Measurements from ENCODE around the gene CLEC6A. TPM values are rescaled to one million over a fixed set of nuclear protein-coding genes. Genes with fewer than 3 reads are reported as not detected.

Gene CLEC6A
- total and polyA plus RNA-seq, 2 of the 8 experiments (the other 6 are each of a cell fraction or from before 2014, with no cell fraction given): not detected

DNA sequence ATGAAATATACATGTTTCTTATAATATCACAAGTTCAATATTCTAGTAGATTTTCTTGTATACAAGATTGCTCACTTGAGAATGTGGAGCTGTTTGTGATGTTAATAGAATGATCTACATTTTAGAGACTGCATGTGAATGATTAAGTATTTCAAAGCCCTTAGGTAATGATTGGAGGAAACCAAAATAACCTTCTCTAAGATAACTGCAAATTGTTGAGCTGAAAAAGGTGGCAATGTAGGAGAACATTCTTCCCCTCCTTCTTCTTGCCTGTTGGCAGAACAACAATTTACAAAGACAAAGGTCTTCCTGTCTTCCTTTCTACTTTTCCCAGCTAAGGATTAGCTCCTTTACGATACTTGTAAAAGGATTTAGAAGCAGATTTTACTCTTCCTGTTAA lies 2.0 kb upstream of the CLEC6A start (continued):
- TF ChIP-seq, protein P1, sequence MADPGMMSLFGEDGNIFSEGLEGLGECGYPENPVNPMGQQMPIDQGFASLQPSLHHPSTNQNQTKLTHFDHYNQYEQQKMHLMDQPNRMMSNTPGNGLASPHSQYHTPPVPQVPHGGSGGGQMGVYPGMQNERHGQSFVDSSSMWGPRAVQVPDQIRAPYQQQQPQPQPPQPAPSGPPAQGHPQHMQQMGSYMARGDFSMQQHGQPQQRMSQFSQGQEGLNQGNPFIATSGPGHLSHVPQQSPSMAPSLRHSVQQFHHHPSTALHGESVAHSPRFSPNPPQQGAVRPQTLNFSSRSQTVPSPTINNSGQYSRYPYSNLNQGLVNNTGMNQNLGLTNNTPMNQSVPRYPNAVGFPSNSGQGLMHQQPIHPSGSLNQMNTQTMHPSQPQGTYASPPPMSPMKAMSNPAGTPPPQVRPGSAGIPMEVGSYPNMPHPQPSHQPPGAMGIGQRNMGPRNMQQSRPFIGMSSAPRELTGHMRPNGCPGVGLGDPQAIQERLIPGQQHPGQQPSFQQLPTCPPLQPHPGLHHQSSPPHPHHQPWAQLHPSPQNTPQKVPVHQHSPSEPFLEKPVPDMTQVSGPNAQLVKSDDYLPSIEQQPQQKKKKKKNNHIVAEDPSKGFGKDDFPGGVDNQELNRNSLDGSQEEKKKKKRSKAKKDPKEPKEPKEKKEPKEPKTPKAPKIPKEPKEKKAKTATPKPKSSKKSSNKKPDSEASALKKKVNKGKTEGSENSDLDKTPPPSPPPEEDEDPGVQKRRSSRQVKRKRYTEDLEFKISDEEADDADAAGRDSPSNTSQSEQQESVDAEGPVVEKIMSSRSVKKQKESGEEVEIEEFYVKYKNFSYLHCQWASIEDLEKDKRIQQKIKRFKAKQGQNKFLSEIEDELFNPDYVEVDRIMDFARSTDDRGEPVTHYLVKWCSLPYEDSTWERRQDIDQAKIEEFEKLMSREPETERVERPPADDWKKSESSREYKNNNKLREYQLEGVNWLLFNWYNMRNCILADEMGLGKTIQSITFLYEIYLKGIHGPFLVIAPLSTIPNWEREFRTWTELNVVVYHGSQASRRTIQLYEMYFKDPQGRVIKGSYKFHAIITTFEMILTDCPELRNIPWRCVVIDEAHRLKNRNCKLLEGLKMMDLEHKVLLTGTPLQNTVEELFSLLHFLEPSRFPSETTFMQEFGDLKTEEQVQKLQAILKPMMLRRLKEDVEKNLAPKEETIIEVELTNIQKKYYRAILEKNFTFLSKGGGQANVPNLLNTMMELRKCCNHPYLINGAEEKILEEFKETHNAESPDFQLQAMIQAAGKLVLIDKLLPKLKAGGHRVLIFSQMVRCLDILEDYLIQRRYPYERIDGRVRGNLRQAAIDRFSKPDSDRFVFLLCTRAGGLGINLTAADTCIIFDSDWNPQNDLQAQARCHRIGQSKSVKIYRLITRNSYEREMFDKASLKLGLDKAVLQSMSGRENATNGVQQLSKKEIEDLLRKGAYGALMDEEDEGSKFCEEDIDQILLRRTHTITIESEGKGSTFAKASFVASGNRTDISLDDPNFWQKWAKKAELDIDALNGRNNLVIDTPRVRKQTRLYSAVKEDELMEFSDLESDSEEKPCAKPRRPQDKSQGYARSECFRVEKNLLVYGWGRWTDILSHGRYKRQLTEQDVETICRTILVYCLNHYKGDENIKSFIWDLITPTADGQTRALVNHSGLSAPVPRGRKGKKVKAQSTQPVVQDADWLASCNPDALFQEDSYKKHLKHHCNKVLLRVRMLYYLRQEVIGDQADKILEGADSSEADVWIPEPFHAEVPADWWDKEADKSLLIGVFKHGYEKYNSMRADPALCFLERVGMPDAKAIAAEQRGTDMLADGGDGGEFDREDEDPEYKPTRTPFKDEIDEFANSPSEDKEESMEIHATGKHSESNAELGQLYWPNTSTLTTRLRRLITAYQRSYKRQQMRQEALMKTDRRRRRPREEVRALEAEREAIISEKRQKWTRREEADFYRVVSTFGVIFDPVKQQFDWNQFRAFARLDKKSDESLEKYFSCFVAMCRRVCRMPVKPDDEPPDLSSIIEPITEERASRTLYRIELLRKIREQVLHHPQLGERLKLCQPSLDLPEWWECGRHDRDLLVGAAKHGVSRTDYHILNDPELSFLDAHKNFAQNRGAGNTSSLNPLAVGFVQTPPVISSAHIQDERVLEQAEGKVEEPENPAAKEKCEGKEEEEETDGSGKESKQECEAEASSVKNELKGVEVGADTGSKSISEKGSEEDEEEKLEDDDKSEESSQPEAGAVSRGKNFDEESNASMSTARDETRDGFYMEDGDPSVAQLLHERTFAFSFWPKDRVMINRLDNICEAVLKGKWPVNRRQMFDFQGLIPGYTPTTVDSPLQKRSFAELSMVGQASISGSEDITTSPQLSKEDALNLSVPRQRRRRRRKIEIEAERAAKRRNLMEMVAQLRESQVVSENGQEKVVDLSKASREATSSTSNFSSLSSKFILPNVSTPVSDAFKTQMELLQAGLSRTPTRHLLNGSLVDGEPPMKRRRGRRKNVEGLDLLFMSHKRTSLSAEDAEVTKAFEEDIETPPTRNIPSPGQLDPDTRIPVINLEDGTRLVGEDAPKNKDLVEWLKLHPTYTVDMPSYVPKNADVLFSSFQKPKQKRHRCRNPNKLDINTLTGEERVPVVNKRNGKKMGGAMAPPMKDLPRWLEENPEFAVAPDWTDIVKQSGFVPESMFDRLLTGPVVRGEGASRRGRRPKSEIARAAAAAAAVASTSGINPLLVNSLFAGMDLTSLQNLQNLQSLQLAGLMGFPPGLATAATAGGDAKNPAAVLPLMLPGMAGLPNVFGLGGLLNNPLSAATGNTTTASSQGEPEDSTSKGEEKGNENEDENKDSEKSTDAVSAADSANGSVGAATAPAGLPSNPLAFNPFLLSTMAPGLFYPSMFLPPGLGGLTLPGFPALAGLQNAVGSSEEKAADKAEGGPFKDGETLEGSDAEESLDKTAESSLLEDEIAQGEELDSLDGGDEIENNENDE (IDR thresholded peaks at IDR 0.05; ENCODE audit: insufficient replicate concordance, low read length): peak; percentile 38
- TF ChIP-seq EGR1 (IDR thresholded peaks at IDR 0.05; ENCODE audit: borderline replicate concordance, low read depth, low read length): no peak

All from H1 (cell line).